Muscle of leg (tissue), 11 donors: Measurements from ENCODE around the gene FCER2. TPM values are rescaled to one million over a fixed set of nuclear protein-coding genes. Genes with fewer than 3 reads are reported as not detected.

ENCODE experiments used
- DNase-seq: peaks from one replicate; pipeline ENCODE4 v3.0.0; 2013
- H3K27ac ChIP-seq: one replicate; pipeline ENCODE4 v1.5.1; 2013; ENCODE audit warnings: mild to moderate bottlenecking, low read length, control low read depth
- H3K27me3 ChIP-seq: one replicate; pipeline ENCODE4 v1.6.1; 2013; ENCODE audit warnings: low read length; ENCODE audit not compliant: control insufficient read depth, insufficient read depth
- H3K36me3 ChIP-seq: one replicate; pipeline ENCODE4 v1.6.1; 2013; ENCODE audit warnings: low read length; ENCODE audit not compliant: control insufficient read depth, insufficient read depth
- H3K4me1 ChIP-seq: one replicate; pipeline ENCODE4 v1.6.1; 2013; ENCODE audit warnings: low read length; ENCODE audit not compliant: control insufficient read depth, insufficient read depth
- H3K4me3 ChIP-seq: one replicate; pipeline ENCODE4 v1.5.1; 2013; ENCODE audit warnings: low read length, control low read depth
- H3K9me3 ChIP-seq: replicated peaks from 2 replicates; pipeline ENCODE4 v1.6.1; 2013; ENCODE audit warnings: low read depth, low read length; ENCODE audit not compliant: control insufficient read depth
- WGBS: methylation state at CpG from one replicate; pipeline ENCODE4 v1.1.5; 2013; ENCODE audit warnings: missing lambda C conversion rate; ENCODE audit not compliant: insufficient coverage; 5-methylcytosine and 5-hydroxymethylcytosine counted together
- polyA plus RNA-seq, 8 donors: library from polyadenylated mRNA; unstranded; fragments of 120-200 nt; gene quantifications; one replicate each; pipeline versions ENCODE4 v1.2.1 to v1.2.3, GENCODE V29; 2013; ENCODE audit warnings: inconsistent platforms in 1 of 8, low replicate concordance in 1 of 8; ENCODE audit not compliant: insufficient read length in 8 of 8, insufficient read depth in 1 of 8
- total RNA-seq: library from RNA; stranded (reverse); fragments of 120-200 nt; gene quantifications from one replicate; pipeline ENCODE4 v1.2.4, GENCODE V29; 2013

Gene FCER2
- total and polyA plus RNA-seq, 9 donors: 0.16 to 1.0 (median 0.41) TPM

DNA sequence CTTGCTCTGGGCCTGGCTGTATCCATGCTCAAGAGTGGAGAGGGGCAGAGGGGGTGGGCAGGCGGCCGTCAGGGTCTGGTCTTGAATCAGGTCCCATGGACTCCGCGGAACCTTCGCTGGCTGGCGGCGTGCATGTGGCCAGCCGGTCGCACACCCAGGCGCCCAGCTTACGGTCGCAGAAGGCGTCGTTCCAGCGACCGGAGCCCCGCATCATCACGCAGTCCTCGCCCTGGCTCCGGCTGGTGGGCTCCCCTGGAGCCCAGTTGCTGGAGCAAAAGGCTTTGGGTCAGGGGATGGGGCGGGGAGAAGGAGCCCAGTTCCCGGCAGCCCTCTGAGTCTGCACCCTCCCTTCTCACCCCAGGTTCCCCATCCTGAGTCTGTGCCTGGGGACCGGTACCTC, 12.8 kb downstream of the FCER2 start:
- Histone ChIP-seq H3K27ac (no peak overlapping the region), H3K9me3 (no peaks in the 10 kb centered on the region), H3K4me1 (no peaks in the 10 kb centered on the region), H3K4me3 (no peak overlapping the region), H3K36me3 (no peaks in the 10 kb centered on the region), H3K27me3 (no peaks in the 10 kb centered on the region)
- WGBS: 28% methylated on average over 20 of the region's 23 CpGs
- DNase-seq: no peak

DNA sequence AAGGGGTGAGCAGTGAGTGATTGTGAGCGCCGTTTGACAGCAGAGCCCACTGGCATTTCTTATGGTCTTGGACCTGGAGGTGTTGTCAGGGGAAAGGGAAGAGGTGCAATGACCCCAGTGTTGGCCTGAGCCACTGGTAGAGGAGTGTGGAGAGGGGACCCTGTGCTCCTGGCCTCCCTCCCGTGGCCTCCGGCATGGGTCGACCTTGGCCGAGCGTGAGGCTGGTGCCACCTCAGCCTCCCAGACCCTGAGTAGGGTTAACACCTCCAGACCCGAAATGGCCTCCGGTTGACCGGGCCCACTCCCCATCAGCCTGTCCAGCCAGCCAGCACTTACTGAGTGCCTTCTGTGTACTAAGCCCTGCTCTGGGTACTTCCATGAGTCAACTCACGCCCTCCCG, 14.8 kb downstream of the FCER2 start:
- no peaks in the 10 kb centered on the region for H3K27me3 ChIP-seq
- no peaks in the 10 kb centered on the region for H3K9me3 ChIP-seq
- no peak overlapping the region for H3K4me3 ChIP-seq
- WGBS: 79% methylated on average over 12 of the region's 12 CpGs
- H3K4me1 ChIP-seq: no peaks in the 10 kb centered on the region
- no peak for DNase-seq
- peaks cover 16% of the 10 kb centered on the region for H3K36me3 ChIP-seq
- no peak overlapping the region for H3K27ac ChIP-seq

DNA sequence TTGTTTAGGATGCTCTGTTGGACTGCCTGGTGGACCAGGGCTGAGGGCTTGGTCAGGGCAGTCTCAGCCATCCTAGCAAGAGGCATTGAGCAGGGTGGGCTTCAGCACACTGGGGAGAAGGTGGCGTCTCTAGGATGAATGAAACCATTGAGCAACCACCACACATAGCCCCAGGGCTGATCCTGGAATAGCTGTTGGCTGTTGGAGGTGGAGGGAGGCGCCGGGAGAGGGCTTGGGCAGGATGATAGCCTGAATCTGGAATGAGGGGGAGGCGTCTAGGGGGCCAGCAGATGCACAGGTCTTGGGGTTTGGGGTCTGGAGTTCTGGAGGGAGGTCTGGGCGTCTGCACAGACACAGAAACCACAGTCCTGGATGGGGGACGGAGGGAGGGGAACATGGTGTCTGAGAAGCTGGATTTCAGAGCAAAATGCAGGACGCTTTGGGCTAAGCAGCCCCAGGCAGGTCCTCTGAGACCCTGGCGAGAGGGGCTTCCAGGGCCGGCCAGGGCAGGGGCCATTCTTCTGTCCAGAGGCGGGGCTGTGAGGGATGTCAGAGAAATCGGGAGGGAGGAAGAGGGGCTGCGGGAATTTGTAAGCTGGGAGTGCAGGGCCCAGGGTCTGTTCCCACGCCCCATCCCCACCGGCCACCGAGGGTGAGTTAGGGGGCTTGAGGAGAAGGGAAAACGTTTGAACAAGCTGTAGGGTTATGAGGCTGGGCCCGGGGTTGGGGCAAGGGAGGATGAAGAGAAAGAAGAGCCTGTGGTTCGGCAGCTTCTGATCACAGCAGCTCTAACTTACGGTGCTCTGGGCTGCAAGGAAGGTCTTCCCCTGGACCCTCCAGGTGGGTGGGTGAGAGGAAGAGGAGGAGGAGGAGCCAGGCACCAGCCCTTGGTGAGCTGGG, 16.1 kb downstream of the FCER2 start:
- no peak for DNase-seq
- H3K9me3 ChIP-seq: no peaks in the 10 kb centered on the region
- WGBS: 35% methylated on average over 19 of the region's 19 CpGs

DNA sequence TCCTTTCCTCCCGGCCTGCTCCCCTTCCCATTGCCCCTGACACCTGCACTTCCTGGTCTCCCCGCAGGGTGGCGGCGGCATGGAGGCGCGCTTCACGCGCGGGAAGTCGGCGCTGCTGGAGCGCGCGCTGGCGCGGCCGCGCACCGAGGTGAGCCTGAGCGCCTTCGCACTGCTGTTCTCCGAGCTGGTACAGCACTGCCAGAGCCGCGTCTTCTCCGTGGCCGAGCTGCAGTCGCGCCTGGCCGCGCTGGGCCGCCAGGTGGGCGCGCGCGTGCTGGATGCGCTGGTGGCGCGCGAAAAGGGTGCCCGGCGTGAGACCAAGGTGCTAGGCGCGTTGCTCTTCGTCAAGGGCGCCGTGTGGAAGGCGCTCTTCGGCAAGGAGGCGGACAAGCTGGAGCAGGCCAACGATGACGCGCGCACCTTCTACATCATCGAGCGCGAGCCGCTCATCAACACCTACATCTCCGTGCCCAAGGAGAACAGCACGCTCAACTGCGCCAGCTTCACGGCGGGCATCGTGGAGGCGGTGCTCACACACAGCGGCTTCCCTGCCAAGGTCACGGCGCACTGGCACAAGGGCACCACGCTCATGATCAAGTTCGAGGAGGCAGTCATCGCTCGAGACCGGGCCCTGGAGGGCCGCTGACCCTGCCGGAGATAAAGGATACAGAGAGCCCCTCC, 19.6 kb downstream of the FCER2 start:
- WGBS: 69% methylated on average over 69 of the region's 74 CpGs
- no peak for DNase-seq
- Histone ChIP-seq H3K27me3 (peaks cover 2% of the 10 kb centered on the region), H3K27ac (no peak overlapping the region), H3K36me3 (peaks cover 16% of the 10 kb centered on the region), H3K9me3 (no peaks in the 10 kb centered on the region), H3K4me3 (peak overlapping the region; percentile 86), H3K4me1 (peaks cover 12% of the 10 kb centered on the region)

More for the DNA sequence above, 16.1 kb downstream of the FCER2 start:
- H3K4me1 ChIP-seq: peaks cover 8% of the 10 kb centered on the region
- peaks cover 16% of the 10 kb centered on the region for H3K36me3 ChIP-seq
- H3K27ac ChIP-seq: no peak overlapping the region
- no peaks in the 10 kb centered on the region for H3K27me3 ChIP-seq
- no peak overlapping the region for H3K4me3 ChIP-seq

DNA sequence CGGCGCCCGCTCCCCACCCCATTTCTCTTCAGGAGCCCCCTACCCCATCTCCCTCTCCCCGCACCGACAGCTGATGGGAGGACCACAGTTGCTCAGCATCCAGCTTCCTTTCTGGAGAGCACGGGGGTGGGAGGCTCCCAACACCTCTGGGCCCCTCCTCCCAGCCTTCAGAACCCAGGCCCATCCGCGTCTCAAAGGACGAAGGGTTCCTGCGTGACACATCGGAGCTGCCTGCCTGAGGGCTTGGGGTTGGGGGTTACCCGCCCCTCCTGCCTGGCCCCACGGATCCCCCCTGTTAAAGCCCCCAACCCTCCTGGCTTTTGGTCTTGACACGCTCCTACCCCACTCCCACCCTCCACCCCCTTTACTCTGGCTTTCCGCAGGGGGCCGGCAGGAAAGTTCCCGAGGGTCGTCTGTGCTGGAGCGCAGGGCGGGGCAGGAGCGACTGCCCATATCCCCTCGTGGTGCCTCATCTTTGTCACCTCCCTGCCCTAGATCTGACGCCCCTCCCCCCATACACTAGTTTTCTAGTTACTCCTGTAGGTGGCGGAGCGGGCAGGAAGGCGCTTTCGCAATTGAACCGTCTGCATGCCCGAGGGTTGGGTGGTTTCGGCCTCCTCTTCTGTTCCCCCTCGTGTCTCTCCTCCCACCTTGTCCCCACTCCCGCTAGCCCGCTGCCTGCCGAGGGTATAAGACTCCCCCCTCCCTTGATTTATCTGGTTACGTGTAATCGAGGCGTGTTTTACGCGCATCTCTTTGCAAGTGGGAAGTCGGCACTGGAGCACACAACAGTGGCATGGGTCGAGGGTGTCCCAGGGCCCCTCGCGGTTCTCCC, 20.4 kb downstream of the FCER2 start:
- H3K36me3 ChIP-seq: peaks cover 16% of the 10 kb centered on the region
- no peaks in the 10 kb centered on the region for H3K9me3 ChIP-seq
- H3K27me3 ChIP-seq: peaks cover 7% of the 10 kb centered on the region
- under 1% methylated on average over 31 of the region's 43 CpGs for WGBS
- peaks cover 12% of the 10 kb centered on the region for H3K4me1 ChIP-seq
- peak overlapping the region; percentile 86 for H3K4me3 ChIP-seq
- peak overlapping the region; percentile 65 for H3K27ac ChIP-seq
- DNase-seq: peak; percentile 86

DNA sequence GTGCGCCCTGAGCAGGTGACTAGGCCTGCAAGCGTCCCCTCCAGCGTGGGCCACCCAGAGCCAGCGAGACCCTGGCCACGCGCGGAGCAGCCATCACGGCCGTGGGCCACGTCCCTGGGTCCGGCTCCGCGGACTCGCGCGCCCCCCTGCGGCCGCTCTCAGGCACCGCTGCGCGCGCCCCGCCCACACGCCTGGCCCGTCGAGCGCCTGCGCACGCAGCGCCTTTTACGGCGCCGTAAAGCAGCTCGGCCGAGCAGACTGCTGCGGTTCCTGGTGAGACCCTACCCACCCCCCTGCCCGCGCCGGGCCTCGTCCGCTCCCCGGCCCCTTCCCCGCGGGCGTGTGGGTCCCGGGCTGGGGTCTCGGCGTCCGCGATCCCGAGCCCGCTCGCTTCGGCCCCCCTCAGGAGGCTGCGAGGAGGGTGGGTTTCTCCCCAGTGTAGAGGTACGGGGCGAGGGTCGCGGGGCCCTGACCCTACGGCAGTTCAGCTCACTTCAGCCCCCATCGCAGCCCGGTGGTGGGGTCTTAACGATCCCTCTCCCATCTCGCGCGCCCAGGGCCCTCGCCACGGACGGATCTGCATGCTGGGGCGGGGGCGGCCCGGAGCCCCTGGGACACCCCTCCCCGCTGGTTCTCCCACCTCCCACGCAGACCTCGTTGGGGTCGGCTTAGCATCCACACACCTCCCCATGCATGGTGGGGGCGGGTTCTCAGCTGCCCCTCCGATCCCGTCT, 21.2 kb downstream of the FCER2 start, which contains the start of gene TRAPPC5:
TSS of gene TRAPPC5 (plus strand) at position 228 of the 734 bp plus-strand sequence. CDS start 1,421 bp downstream, outside the sequence.
- DNase-seq: peak; percentile 94
- Histone ChIP-seq H3K4me3 (peak within 1 kb of the TSS; percentile 86), H3K27me3 (peaks cover 9% of the 10 kb centered on the region), H3K4me1 (peaks cover 12% of the 10 kb centered on the region), H3K9me3 (no peaks in the 10 kb centered on the region), H3K36me3 (peaks cover 16% of the 10 kb centered on the region), H3K27ac (peak within 1 kb of the TSS; percentile 65)
- WGBS: under 1% methylated on average over 75 of the region's 79 CpGs

DNA sequence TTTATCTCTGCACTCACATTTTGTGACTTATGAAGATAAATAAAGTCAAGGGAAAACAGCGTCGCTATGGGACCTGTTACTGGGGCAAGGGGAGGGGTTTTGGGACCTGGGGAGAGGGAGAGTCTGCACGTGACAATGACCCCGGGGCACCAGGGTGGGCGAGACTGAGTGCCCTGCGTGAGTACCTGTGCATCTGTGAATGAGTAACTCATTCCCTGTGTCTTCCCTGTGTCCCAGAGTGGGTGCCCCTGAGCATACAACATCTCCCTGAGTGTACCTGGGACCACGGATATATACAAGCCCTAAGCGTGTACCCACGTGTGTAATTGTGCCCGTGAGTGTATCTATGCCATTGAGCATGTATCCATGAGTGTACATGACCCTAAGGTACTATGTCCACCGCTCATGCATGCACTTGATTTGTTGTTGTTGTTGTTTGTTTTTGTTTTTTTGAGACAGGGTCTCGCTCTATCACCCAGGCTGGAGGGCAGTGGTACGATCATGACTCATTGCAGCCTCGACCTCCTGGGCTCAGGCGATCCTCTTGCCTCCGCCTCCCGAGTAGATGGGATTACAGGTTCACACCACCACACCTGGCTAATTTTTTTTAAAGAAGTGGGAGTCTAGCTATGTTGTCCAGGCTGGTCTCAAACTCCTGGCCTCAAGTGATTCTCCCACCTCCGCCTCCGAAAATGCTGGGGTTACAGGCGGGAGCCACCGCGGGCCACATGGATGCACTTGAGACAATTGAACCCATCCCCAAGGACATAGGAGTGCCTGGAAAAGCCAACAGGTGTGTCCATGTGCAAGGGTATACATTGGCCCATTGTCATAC, 21.9 kb downstream of the FCER2 start:
- Histone ChIP-seq H3K27ac (no peak overlapping the region), H3K27me3 (peaks cover 9% of the 10 kb centered on the region), H3K9me3 (no peaks in the 10 kb centered on the region), H3K4me1 (peaks cover 12% of the 10 kb centered on the region), H3K36me3 (peaks cover 16% of the 10 kb centered on the region), H3K4me3 (no peak overlapping the region)
- DNase-seq: no peak
- 45% methylated on average over 15 of the region's 22 CpGs for WGBS

DNA sequence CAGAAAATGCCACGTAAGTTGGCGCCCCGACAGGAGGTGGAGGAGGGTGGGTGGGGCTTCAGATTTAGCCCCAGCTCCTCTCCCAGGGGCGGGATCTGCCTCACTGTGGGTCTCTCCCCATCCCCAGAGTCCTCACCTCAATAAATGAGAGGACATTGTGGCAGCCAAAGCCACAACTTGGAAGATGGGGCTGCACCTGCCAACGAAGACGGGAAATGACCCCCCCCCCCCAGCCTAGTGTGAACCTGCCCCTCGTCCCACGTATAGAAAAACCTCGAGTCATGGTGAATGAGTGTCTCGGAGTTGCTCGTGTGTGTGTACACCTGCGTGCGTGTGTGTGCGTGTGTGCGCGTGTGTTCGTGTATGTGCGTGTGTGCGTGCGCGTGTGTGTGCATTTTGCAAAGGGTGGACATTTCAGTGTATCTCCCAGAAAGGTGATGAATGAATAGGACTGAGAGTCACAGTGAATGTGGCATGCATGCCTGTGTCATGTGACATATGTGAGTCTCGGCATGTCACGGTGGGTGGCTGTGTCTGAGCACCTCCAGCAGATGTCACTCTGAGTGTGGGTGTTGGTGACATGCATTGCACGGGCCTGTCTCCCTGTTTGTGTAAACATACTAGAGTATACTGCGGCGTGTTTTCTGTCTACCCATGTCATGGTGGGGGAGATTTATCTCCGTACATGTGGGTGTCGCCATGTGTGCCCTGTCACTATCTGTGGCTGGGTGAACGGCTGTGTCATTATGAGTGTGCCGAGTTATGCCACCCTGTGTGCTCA, 22.8 kb downstream of the FCER2 start:
- H3K27me3 ChIP-seq: peaks cover 9% of the 10 kb centered on the region
- no peak for DNase-seq
- peaks cover 16% of the 10 kb centered on the region for H3K36me3 ChIP-seq
- no peaks in the 10 kb centered on the region for H3K9me3 ChIP-seq
- no peak overlapping the region for H3K4me3 ChIP-seq
- WGBS: 71% methylated on average over 16 of the region's 30 CpGs
- no peak overlapping the region for H3K27ac ChIP-seq
- H3K4me1 ChIP-seq: peaks cover 12% of the 10 kb centered on the region
